Endodermal cell (in vitro differentiated cells): ENCODE data around the gene CABP1. TPM values are rescaled to one million over a fixed set of nuclear protein-coding genes. Genes with fewer than 3 reads are reported as not detected.

Experiments
- DNase-seq: peaks from one replicate; pipeline ENCODE4 v3.0.0-alpha.2; 2017
- H3K27ac ChIP-seq: 2 replicates; pipeline ENCODE4 v1.5.1; 2013; ENCODE audit warnings: mild to moderate bottlenecking, low read depth, low read length, moderate library complexity
- H3K27me3 ChIP-seq: 2 replicates; pipeline ENCODE4 v1.6.1; 2013; ENCODE audit warnings: mild to moderate bottlenecking, low read length, moderate library complexity; ENCODE audit not compliant: insufficient read depth, control insufficient read depth, poor library complexity, severe bottlenecking
- H3K36me3 ChIP-seq: 2 replicates; pipeline ENCODE4 v1.7.0; 2013; ENCODE audit warnings: mild to moderate bottlenecking, low read length, moderate library complexity; ENCODE audit not compliant: control insufficient read depth, insufficient read depth
- H3K4me1 ChIP-seq: one replicate; pipeline ENCODE4 v1.7.0; 2013; ENCODE audit warnings: low read length; ENCODE audit not compliant: control insufficient read depth, insufficient read depth
- H3K4me3 ChIP-seq: 2 replicates; pipeline ENCODE4 v1.5.1; 2013; ENCODE audit warnings: mild to moderate bottlenecking, low read length, moderate library complexity
- H3K9ac ChIP-seq: 2 replicates; pipeline ENCODE4 v1.6.1; 2013; ENCODE audit warnings: mild to moderate bottlenecking, low read length, moderate library complexity; ENCODE audit not compliant: poor library complexity, severe bottlenecking; ENCODE audit errors: extremely low read depth
- H3K9me3 ChIP-seq: 2 replicates; pipeline ENCODE4 v1.6.1; 2013; ENCODE audit warnings: mild to moderate bottlenecking, low read length, moderate library complexity; ENCODE audit not compliant: control insufficient read depth
- H3K27ac Mint-ChIP-seq: 2 replicates; pipeline ENCODE4 v1.8.0; 2020; ENCODE audit warnings: mixed read lengths
- H3K27me3 Mint-ChIP-seq: 2 replicates; pipeline ENCODE4 v1.8.0; 2021; ENCODE audit warnings: mild to moderate bottlenecking, mixed read lengths; ENCODE audit not compliant: insufficient read depth
- H3K36me3 Mint-ChIP-seq: 2 replicates; pipeline ENCODE4 v1.8.0; 2020; ENCODE audit warnings: low read depth, mixed read lengths
- H3K4me1 Mint-ChIP-seq: 2 replicates; pipeline ENCODE4 v1.8.0; 2020; ENCODE audit warnings: mixed read lengths
- H3K4me3 Mint-ChIP-seq: 2 replicates; pipeline ENCODE4 v1.8.0; 2020; ENCODE audit warnings: mild to moderate bottlenecking, moderate library complexity, mixed read lengths
- H3K9me3 Mint-ChIP-seq: 2 replicates; pipeline ENCODE4 v1.8.0; 2020; ENCODE audit warnings: mild to moderate bottlenecking, mixed read lengths
- WGBS, 2 experiments: methylation state at CpG; one replicate each; pipeline versions ENCODE4 v1.1.5 to v1.1.7; 2013; ENCODE audit warnings: missing lambda C conversion rate in 2 of 2, mixed read lengths in 1 of 2; ENCODE audit not compliant: insufficient coverage in 1 of 2, insufficient read length in 1 of 2; 5-methylcytosine and 5-hydroxymethylcytosine counted together
- total RNA-seq, 2 donors: library from RNA; stranded (reverse); fragmentation: NEBNext Ultra II Directional in 1 of 2; extraction: Animal tissue kit (Norgen Biotek cat#: 25700) in 1 of 2; gene quantifications; 2 replicates in 1 of 2; 3 replicates in 1 of 2; pipeline ENCODE4 v1.2.1, GENCODE V29; 2021
- TF ChIP-seq, protein P1 (sequence below): fragments of 200-600 bp; sonication (generic); conservative IDR thresholded peaks from 2 replicates; pipeline ENCODE4 v1.5.0; 2021; ENCODE audit warnings: antibody characterized with exemption, mild to moderate bottlenecking

CABP1 gene
- total RNA-seq, 2 donors from 2014 or later: 0.29 to 0.86 TPM

DNA sequence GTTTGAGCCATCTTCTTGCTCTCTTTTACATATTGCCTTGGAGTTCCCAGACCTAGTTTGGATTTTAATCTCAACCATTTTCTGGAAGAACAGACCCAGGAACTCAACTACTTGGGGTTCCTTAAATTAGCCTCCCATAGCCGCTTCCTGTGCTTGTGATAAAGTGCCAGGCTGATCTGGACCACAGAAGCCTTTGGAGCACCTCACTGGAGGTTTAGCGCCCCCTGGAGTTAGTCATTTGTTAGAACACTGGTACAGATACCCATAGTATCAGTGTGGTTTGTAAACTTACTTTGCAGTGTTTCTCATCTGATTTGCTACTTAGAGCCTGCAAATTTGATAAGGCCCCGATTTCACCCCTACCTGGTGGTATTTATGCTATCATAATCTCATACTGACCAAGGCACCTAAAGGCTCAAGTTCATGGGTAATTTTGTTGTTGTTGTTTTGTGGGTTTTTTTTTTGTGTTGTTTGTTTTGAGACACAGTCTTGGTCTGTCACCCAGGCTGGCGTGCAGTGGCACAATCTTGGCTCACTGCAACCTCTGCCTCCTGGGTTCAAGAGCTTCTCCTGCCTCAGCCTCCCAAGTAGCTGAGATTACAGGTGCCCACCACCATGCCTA lies 73.5 kb downstream of the CABP1 start:
- Mint-ChIP-seq H3K4me3 (no peak overlapping the region), H3K27me3 (no peaks in the 10 kb centered on the region), H3K36me3 (peaks cover 47% of the 10 kb centered on the region), H3K27ac (peak overlapping the region; percentile 2), H3K9me3 (no peaks in the 10 kb centered on the region), H3K4me1 (peaks cover 26% of the 10 kb centered on the region)
- TF ChIP-seq, protein P1, sequence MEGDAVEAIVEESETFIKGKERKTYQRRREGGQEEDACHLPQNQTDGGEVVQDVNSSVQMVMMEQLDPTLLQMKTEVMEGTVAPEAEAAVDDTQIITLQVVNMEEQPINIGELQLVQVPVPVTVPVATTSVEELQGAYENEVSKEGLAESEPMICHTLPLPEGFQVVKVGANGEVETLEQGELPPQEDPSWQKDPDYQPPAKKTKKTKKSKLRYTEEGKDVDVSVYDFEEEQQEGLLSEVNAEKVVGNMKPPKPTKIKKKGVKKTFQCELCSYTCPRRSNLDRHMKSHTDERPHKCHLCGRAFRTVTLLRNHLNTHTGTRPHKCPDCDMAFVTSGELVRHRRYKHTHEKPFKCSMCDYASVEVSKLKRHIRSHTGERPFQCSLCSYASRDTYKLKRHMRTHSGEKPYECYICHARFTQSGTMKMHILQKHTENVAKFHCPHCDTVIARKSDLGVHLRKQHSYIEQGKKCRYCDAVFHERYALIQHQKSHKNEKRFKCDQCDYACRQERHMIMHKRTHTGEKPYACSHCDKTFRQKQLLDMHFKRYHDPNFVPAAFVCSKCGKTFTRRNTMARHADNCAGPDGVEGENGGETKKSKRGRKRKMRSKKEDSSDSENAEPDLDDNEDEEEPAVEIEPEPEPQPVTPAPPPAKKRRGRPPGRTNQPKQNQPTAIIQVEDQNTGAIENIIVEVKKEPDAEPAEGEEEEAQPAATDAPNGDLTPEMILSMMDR: peak; percentile 90
- H3K9me3 ChIP-seq: no peaks in the 10 kb centered on the region
- H3K9ac ChIP-seq: no peak overlapping the region
- 43 to 67% methylated on average over 3 to 4 of the region's 4 CpGs for WGBS, 2 experiments
- H3K27me3 ChIP-seq: no peaks in the 10 kb centered on the region
- peaks cover 47% of the 10 kb centered on the region for H3K36me3 ChIP-seq
- peaks cover 9% of the 10 kb centered on the region for H3K4me1 ChIP-seq
- H3K27ac ChIP-seq: no peak overlapping the region
- DNase-seq: peak; percentile 93
- no peak overlapping the region for H3K4me3 ChIP-seq

Other genes with a start within 250 kb of the CABP1 start
- 100 to 1,000 TPM; 344 to 354 TPM for gene COX6A1, start 202.5 kb upstream of the CABP1 start, total RNA-seq
- 10 to 100 TPM; 31.6 to 34.8 TPM for gene TRIAP1, start 194.2 kb upstream of the CABP1 start, total RNA-seq
- 10 to 100 TPM; 24.5 to 33.2 TPM for gene GATC, start 194.2 kb upstream of the CABP1 start, total RNA-seq
- gene SRSF9, start 170.9 kb upstream of the CABP1 start, total RNA-seq: 100 to 1,000 TPM; 291 to 324 TPM
- 100 to 1,000 TPM; 326 to 424 TPM for gene DYNLL1, start 144.5 kb upstream of the CABP1 start, total RNA-seq
- 10 to 100 TPM; 35.5 to 55.1 TPM for gene COQ5, start 111.5 kb upstream of the CABP1 start, total RNA-seq
- gene RNF10, start 106.3 kb upstream of the CABP1 start, total RNA-seq: 100 to 1,000 TPM; 167 to 182 TPM
- 10 to 100 TPM; 52.5 to 53.0 TPM for gene POP5, start 59.2 kb upstream of the CABP1 start, total RNA-seq
- 100 to 1,000 TPM; 188 to 195 TPM for gene MLEC, start 46.5 kb downstream of the CABP1 start, total RNA-seq
- gene UNC119B, start 69.8 kb downstream of the CABP1 start, total RNA-seq: 10 to 100 TPM; 52.8 to 60.7 TPM
- 1 to 10 TPM; 8.0 to 9.2 TPM for gene ACADS, start 85.2 kb downstream of the CABP1 start, total RNA-seq